AG10803 (cell line): ENCODE measurements around the gene PLEKHG3.

Source experiments
- DNase-seq: peaks from one replicate; pipeline ENCODE4 v3.0.0; 2010; ENCODE audit warnings: low read depth
- H3K4me3 ChIP-seq: 2 replicates; pipeline ENCODE4 v1.5.1; 2011; ENCODE audit warnings: mild to moderate bottlenecking, low read length, control low read depth
- TF ChIP-seq, protein P1 (sequence below): conservative IDR thresholded peaks from 2 replicates; pipeline ENCODE4 v1.5.1; 2011; ENCODE audit warnings: mild to moderate bottlenecking, low read length, control low read depth, inconsistent platforms

PLEKHG3 gene

GRCh38 chr14:64693810-64694165 is 10.4 kb upstream of the PLEKHG3 start:
- no peak for DNase-seq
- H3K4me3 ChIP-seq = no peak overlapping the region
- TF ChIP-seq, protein P1, sequence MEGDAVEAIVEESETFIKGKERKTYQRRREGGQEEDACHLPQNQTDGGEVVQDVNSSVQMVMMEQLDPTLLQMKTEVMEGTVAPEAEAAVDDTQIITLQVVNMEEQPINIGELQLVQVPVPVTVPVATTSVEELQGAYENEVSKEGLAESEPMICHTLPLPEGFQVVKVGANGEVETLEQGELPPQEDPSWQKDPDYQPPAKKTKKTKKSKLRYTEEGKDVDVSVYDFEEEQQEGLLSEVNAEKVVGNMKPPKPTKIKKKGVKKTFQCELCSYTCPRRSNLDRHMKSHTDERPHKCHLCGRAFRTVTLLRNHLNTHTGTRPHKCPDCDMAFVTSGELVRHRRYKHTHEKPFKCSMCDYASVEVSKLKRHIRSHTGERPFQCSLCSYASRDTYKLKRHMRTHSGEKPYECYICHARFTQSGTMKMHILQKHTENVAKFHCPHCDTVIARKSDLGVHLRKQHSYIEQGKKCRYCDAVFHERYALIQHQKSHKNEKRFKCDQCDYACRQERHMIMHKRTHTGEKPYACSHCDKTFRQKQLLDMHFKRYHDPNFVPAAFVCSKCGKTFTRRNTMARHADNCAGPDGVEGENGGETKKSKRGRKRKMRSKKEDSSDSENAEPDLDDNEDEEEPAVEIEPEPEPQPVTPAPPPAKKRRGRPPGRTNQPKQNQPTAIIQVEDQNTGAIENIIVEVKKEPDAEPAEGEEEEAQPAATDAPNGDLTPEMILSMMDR = no peak

DNA sequence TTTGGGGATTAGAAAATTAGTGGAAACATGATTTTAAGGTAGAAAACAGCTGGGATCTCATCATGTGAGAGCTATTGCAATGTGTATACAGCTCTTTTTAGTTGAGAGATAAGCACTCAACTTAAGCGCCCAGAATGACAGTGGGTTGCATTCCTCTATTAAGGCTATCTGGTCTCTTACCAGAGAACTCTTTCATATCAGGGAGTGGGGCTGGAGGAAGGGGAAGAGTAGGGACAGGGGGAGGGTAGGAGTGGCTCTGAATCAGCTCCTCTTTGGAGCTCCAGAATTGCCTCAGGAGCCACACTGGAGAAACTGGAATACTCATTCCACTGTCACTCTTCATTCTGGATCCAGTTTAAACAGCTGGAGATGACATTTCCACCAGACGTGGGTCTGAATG is 9.2 kb upstream of the PLEKHG3 start:
- DNase-seq = no peak
- no peak overlapping the region for H3K4me3 ChIP-seq
- TF ChIP-seq, protein P1 = no peak

- no peak overlapping the region for H3K4me3 ChIP-seq
- no peak for DNase-seq
- TF ChIP-seq, protein P1 = no peak
These were observed 7.8 kb upstream of the PLEKHG3 start for GRCh38 chr14:64696355-64696857.

GRCh38 chr14:64698903-64699302 is 5.3 kb upstream of the PLEKHG3 start:
- no peak for DNase-seq

DNA sequence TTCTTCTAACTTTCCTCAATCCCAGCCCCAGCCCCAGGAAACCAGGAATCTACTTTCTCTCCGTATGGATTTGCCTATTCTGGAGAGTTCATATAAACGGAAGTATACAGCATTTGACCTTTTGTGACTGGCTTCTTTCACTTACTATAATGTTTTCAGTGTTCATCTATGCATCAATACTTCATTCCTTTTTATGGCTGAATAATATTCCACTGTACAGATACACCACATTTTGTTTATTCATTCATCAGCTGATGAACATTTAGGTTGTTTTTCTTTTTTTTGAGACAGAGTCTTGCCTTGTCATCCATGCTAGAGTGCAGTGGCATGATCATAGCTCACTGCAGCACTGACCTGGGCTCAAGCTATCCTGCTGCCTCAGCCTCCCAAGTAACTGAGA is 3.9 kb upstream of the PLEKHG3 start:
- TF ChIP-seq, protein P1 = no peak

More at GRCh38 chr14:64698903-64699302, 5.3 kb upstream of the PLEKHG3 start:
- H3K4me3 ChIP-seq = no peak overlapping the region
- TF ChIP-seq, protein P1 = no peak

DNA sequence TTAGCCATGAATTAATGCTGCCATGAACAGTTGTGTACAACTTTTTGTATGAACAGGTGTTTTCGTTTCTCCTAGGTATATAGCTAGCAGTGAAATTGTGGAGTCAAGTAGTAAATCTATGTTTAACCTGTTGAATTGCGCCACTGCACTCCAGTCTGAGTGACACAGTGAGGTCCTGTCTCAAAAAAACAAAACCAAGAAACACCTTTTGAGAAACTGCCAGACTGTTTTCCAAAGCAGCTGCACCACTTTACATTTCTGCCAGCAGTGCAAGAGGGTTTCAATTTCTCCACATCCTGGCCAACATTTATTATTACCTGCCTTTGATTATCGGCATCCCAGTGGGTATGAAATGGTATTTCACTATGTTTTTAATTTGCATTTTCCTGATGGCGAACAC is 3.3 kb upstream of the PLEKHG3 start:
- TF ChIP-seq, protein P1 = no peak
- DNase-seq = no peak
- no peak overlapping the region for H3K4me3 ChIP-seq

More for the DNA sequence above, 3.9 kb upstream of the PLEKHG3 start:
- H3K4me3 ChIP-seq = no peak overlapping the region
- no peak for DNase-seq

GRCh38 chr14:64701660-64702059 is 2.6 kb upstream of the PLEKHG3 start:
- H3K4me3 ChIP-seq = no peak overlapping the region
- TF ChIP-seq, protein P1 = no peak
- DNase-seq = no peak
